ENCODE results near the gene ANKRD55. TPM values are rescaled to one million over a fixed set of nuclear protein-coding genes. Genes with fewer than 3 reads are reported as not detected.

ANKRD55 gene
- total and polyA plus RNA-seq, 9 of the 15 experiments (the other 6 are each of a cell fraction or from before 2014, with no cell fraction given): 3.4 to 10.6 (median 6.5) TPM

DNA sequence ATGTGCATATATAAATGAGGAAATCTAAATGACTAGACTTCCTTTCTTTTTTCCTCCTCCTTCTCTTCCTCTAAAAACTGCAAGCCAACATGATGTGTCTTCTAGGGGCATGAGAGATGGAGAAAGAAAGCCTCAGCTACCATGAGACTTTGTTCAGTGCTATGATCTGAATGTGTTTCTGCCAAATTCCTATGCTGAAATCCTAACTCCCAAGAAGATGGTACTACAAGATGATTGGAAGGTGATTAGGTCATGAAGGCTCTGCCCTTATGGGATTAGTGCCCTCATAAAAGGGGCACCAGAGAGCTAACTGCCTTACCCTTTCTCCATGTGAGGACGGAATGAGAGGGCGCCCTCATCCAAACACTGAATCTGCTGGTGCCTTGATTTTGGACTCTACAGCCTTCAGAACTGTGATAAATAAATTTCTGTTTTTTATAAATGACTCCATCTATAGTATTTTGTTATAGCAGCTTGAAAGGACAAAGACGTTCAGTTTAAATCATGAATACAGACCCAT is 166.1 kb downstream of the ANKRD55 start:
- H3K9ac ChIP-seq (ENCODE audit: insufficient read depth in 1 of 2, low read depth in 2 of 2, low read length in 2 of 2): no peak overlapping the region
- no peaks in the 10 kb centered on the region; a peak in 2 of 5 replicates for H3K4me1 ChIP-seq (replicated peaks in 1 of 2; ENCODE audit: control insufficient read depth in 2 of 2, insufficient read depth in 2 of 2, low read length in 2 of 2)
- H3K27ac ChIP-seq (ENCODE audit: extremely low read depth, low read depth, low read length): no peak overlapping the region
- ChIA-PET POLR2A (interaction anchor here (0.6 kb wide), 1 partner anchor 10 kb away, joined by 3 read pairs; no protein-coding TSS in a partner anchor), CTCF (ENCODE audit: low intra/inter-chr PET ratio) (no interaction called here)
- H3K4me3 ChIP-seq: no peak overlapping the region
- H3K9me3 ChIP-seq (replicated peaks; ENCODE audit: control insufficient read depth, insufficient read depth, low read depth, low read length): no peaks in the 10 kb centered on the region
- in situ Hi-C loops (cut with MboI) (no loop called here), intact Hi-C loops (cut with micrococcal nuclease) (no loop called here)
- no peak overlapping the region for H3K4me2 ChIP-seq (ENCODE audit: insufficient read depth, low read length)
- DNase-seq (ENCODE audit: extremely low read depth in 1 of 4, low spot score in 3 of 4): no peak
- no peaks in the 10 kb centered on the region for H3K9me1 ChIP-seq (ENCODE audit: control insufficient read depth, insufficient read depth, low read length)
- H4K20me1 ChIP-seq (replicated peaks; ENCODE audit: control insufficient read depth, insufficient read depth, low read length): no peaks in the 10 kb centered on the region
- BruUV-seq (replicated peaks): no TSS peak
- FAIRE-seq: no peak
- no peaks in the 10 kb centered on the region for H3K79me2 ChIP-seq (ENCODE audit: control insufficient read depth, insufficient read depth, low read length)
- WGBS (ENCODE audit: insufficient coverage, low coverage, missing lambda C conversion rate): 19% methylated on average over 3 of the region's 3 CpGs
- TF ChIP-seq CCNT2 (IDR thresholded peaks at IDR 0.05; ENCODE audit: borderline replicate concordance, extremely low read depth, insufficient read length, low read depth, low read length): no peak
- no peaks in the 10 kb centered on the region for H3K36me3 ChIP-seq (ENCODE audit: control insufficient read depth, insufficient read depth, low read length)
- no peak for ATAC-seq
- no peak overlapping the region for H2AFZ ChIP-seq (ENCODE audit: low read depth, low read length)
- no peaks in the 10 kb centered on the region for H3K27me3 ChIP-seq (ENCODE audit: control insufficient read depth in 2 of 2, insufficient read depth in 2 of 2, low read length in 2 of 2)

DNA sequence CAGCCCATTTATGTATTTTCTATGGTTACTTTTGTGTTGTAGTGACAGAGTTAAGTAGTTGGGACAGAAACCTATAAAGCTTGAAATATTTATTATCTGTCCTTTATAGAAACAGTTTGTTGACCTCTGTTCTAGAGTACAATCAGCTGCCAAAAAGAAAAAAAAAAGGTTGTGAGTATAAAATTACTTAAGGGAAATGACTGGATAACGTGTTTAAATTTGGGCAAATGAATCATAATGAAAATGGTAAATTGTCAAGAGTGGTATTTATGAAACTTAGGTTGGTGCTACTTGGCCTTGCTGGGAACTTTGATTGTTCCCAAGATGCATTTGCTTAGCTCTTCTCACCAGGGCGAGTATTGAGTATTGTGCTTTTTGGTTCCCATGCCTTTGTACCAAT is 168.1 kb downstream of the ANKRD55 start:
- no peaks in the 10 kb centered on the region for H3K27me3 ChIP-seq (ENCODE audit: control insufficient read depth in 2 of 2, insufficient read depth in 2 of 2, low read length in 2 of 2)
- 21% methylated on average over 2 of the region's 2 CpGs for WGBS (ENCODE audit: insufficient coverage, low coverage, missing lambda C conversion rate)
- no peaks in the 10 kb centered on the region for H4K20me1 ChIP-seq (replicated peaks; ENCODE audit: control insufficient read depth, insufficient read depth, low read length)
- H3K4me1 ChIP-seq (replicated peaks in 1 of 2; ENCODE audit: control insufficient read depth in 2 of 2, insufficient read depth in 2 of 2, low read length in 2 of 2): no peaks in the 10 kb centered on the region; a peak in 1 of 5 replicates
- H3K9me3 ChIP-seq (replicated peaks; ENCODE audit: control insufficient read depth, insufficient read depth, low read depth, low read length): no peaks in the 10 kb centered on the region
- ChIA-PET CTCF (ENCODE audit: low intra/inter-chr PET ratio) (no interaction called here), POLR2A (no interaction called here)
- H3K4me3 ChIP-seq: no peak overlapping the region
- no peak overlapping the region for H3K4me2 ChIP-seq (ENCODE audit: insufficient read depth, low read length)
- BruUV-seq (replicated peaks): no TSS peak
- in situ Hi-C loops (cut with MboI): no loop called here
- H3K36me3 ChIP-seq (ENCODE audit: control insufficient read depth, insufficient read depth, low read length): no peaks in the 10 kb centered on the region
- DNase-seq (ENCODE audit: extremely low read depth in 1 of 4, low spot score in 3 of 4): no peak
- H3K9ac ChIP-seq (ENCODE audit: insufficient read depth in 1 of 2, low read depth in 2 of 2, low read length in 2 of 2): no peak overlapping the region
- no peak overlapping the region for H3K27ac ChIP-seq (ENCODE audit: extremely low read depth, low read depth, low read length)
- no peak for ATAC-seq
- no peak overlapping the region for H2AFZ ChIP-seq (ENCODE audit: low read depth, low read length)
- intact Hi-C loops (cut with micrococcal nuclease): no loop called here
- H3K9me1 ChIP-seq (ENCODE audit: control insufficient read depth, insufficient read depth, low read length): no peaks in the 10 kb centered on the region
- no peak for TF ChIP-seq TBP (optimal IDR thresholded peaks at IDR 0.05; ENCODE audit: low read depth, low read length)
- FAIRE-seq: no peak
- no peaks in the 10 kb centered on the region for H3K79me2 ChIP-seq (ENCODE audit: control insufficient read depth, insufficient read depth, low read length)

Measured in K562 (cell line).